IMR-90 (cell line): ENCODE results near the gene ABCB10. TPM values are rescaled to one million over a fixed set of nuclear protein-coding genes. Genes with fewer than 3 reads are reported as not detected.

Experiments
- ATAC-seq: fragments of 200-7000 bp; cut with Tn5 transposase; 2 replicates; pipeline ENCODE4 v1.9.1; 2020; ENCODE audit warnings: low read depth, mild to moderate bottlenecking, moderate library complexity
- BruUV-seq: library from RNA; stranded (reverse); fragments of 400-500 nt; replicated peaks from 2 replicates; lab custom pipeline; 2021; lab: Mats Ljungman, UMichigan
- CTCF ChIA-PET: fragments of 300-600 bp; formaldehyde crosslinking; extraction: SDS; loops from one replicate; lab custom pipeline; 2021; ENCODE audit warnings: antibody characterized with exemption; lab: Yijun Ruan, JAX
- POLR2A ChIA-PET: fragments of 300-600 bp; sonication (Branson Sonifier 250); formaldehyde crosslinking; loops from one replicate; lab custom pipeline; 2022; ENCODE audit warnings: antibody characterized with exemption; ENCODE audit not compliant: unreplicated experiment; lab: Charles Lee
- DNase-seq: peaks from one replicate; pipeline ENCODE4 v3.0.0; 2013
- H2AFZ ChIP-seq: replicated peaks from 2 replicates; pipeline ENCODE3; 2013; ENCODE audit warnings: low read length, mild to moderate bottlenecking; ENCODE audit not compliant: poor library complexity
- H2AK5ac ChIP-seq: 2 replicates; pipeline ENCODE4 v1.6.1; 2013; ENCODE audit warnings: low read depth, low read length, inconsistent platforms
- H2AK9ac ChIP-seq: replicated peaks from 2 replicates; pipeline ENCODE3; 2013; ENCODE audit warnings: mild to moderate bottlenecking, low read depth, low read length, moderate library complexity; ENCODE audit not compliant: poor library complexity
- H2BK120ac ChIP-seq: 2 replicates; pipeline ENCODE4 v1.6.1; 2013; ENCODE audit warnings: low read depth, low read length, inconsistent platforms
- H2BK15ac ChIP-seq: 3 replicates; pipeline ENCODE4 v1.6.1; 2013; ENCODE audit warnings: low read depth, low read length, inconsistent platforms
- H2BK20ac ChIP-seq: 2 replicates; pipeline ENCODE4 v1.6.1; 2013; ENCODE audit warnings: low read depth, mild to moderate bottlenecking, inconsistent platforms, low read length, moderate library complexity
- H2BK5ac ChIP-seq: 2 replicates; pipeline ENCODE4 v1.6.1; 2013; ENCODE audit warnings: mild to moderate bottlenecking, low read depth, low read length, inconsistent platforms; ENCODE audit not compliant: poor library complexity, severe bottlenecking
- H3K14ac ChIP-seq: replicated peaks from 2 replicates; pipeline ENCODE4 v1.6.1; 2013; ENCODE audit warnings: low read depth, low read length, inconsistent platforms
- H3K18ac ChIP-seq: 2 replicates; pipeline ENCODE4 v1.6.1; 2013; ENCODE audit warnings: low read depth, low read length, control low read depth
- H3K23ac ChIP-seq: 2 replicates; pipeline ENCODE4 v1.6.1; 2013; ENCODE audit warnings: low read depth, low read length, inconsistent platforms
- H3K27ac ChIP-seq: 2 replicates; pipeline ENCODE4 v1.5.1; 2013; ENCODE audit warnings: mild to moderate bottlenecking, control low read depth, low read length; ENCODE audit not compliant: insufficient read depth
- H3K27me3 ChIP-seq: 2 replicates; pipeline ENCODE4 v1.6.1; 2013; ENCODE audit warnings: low read length; ENCODE audit not compliant: control insufficient read depth, insufficient read depth
- H3K36me3 ChIP-seq: 2 replicates; pipeline ENCODE4 v1.6.1; 2013; ENCODE audit warnings: low read length, mixed read lengths; ENCODE audit not compliant: control insufficient read depth, insufficient read depth
- H3K4ac ChIP-seq: 2 replicates; pipeline ENCODE4 v1.6.1; 2013; ENCODE audit warnings: low read depth, low read length, inconsistent platforms
- H3K4me1 ChIP-seq: 2 replicates; pipeline ENCODE4 v1.6.1; 2013; ENCODE audit warnings: low read length, mixed read lengths; ENCODE audit not compliant: control insufficient read depth, insufficient read depth
- H3K4me2 ChIP-seq: 2 replicates; pipeline ENCODE4 v1.6.1; 2013; ENCODE audit warnings: low read depth, mild to moderate bottlenecking, control low read depth, low read length, moderate library complexity
- H3K4me3 ChIP-seq: 2 replicates; pipeline ENCODE4 v1.5.1; 2013; ENCODE audit warnings: low read depth, mild to moderate bottlenecking, control low read depth, low read length, moderate library complexity; ENCODE audit not compliant: insufficient read depth
- H3K56ac ChIP-seq: 2 replicates; pipeline ENCODE4 v1.6.1; 2013; ENCODE audit warnings: low read length, inconsistent platforms; ENCODE audit not compliant: insufficient read depth; ENCODE audit errors: extremely low read depth
- H3K79me1 ChIP-seq, 2 experiments: 2 replicates each; pipeline ENCODE4 v1.6.1; 2013; ENCODE audit warnings: low read length in 2 of 2, inconsistent platforms in 1 of 2, low read depth in 1 of 2
- H3K9ac ChIP-seq: 2 replicates; pipeline ENCODE4 v1.6.1; 2013; ENCODE audit warnings: low read depth, low read length, control low read depth
- H3K9me1 ChIP-seq: 2 replicates; pipeline ENCODE4 v1.6.1; 2013; ENCODE audit warnings: low read length, inconsistent platforms; ENCODE audit not compliant: insufficient read depth
- H3K9me3 ChIP-seq: 2 replicates; pipeline ENCODE4 v1.6.1; 2013; ENCODE audit warnings: low read length; ENCODE audit not compliant: control insufficient read depth, insufficient read depth
- H4K20me1 ChIP-seq: 2 replicates; pipeline ENCODE4 v1.6.1; 2013; ENCODE audit warnings: low read length, inconsistent platforms; ENCODE audit not compliant: insufficient read depth
- H4K5ac ChIP-seq: 2 replicates; pipeline ENCODE4 v1.6.1; 2013; ENCODE audit warnings: mild to moderate bottlenecking, low read depth, low read length, control low read depth
- H4K8ac ChIP-seq, 2 experiments: 2 replicates each; pipeline ENCODE4 v1.6.1; 2013; ENCODE audit warnings: low read depth in 2 of 2, low read length in 2 of 2, control low read depth in 1 of 2, inconsistent platforms in 1 of 2
- H4K91ac ChIP-seq: 2 replicates; pipeline ENCODE4 v1.6.1; 2013; ENCODE audit warnings: low read depth, low read length, inconsistent platforms; ENCODE audit not compliant: insufficient read depth
- CEBPB ChIP-seq: IDR thresholded peaks from 2 replicates; pipeline ENCODE4 v1.6.1; 2012; ENCODE audit warnings: low read depth, low read length, improper control_type of control experiment
- CHD1 ChIP-seq: IDR thresholded peaks from 2 replicates; pipeline ENCODE4 v1.6.1; 2012; ENCODE audit warnings: low read depth, low read length, improper control_type of control experiment
- MAFK ChIP-seq: IDR thresholded peaks from 2 replicates; pipeline ENCODE4 v1.6.1; 2012; ENCODE audit warnings: low read depth, low read length, improper control_type of control experiment
- MAZ ChIP-seq: IDR thresholded peaks from 2 replicates; pipeline ENCODE4 v1.6.1; 2012; ENCODE audit warnings: low read depth, mild to moderate bottlenecking, low read length, improper control_type of control experiment, moderate library complexity, borderline replicate concordance
- MXI1 ChIP-seq: IDR thresholded peaks from 2 replicates; pipeline ENCODE4 v1.6.1; 2012; ENCODE audit warnings: low read depth, mild to moderate bottlenecking, low read length, moderate library complexity, borderline replicate concordance
- NFE2L2 ChIP-seq: fragments of 150-350 bp; IDR thresholded peaks from 2 replicates; pipeline ENCODE4 v1.6.1; 2016; ENCODE audit warnings: low read depth, mild to moderate bottlenecking, low read length
- RAD21 ChIP-seq: IDR thresholded peaks from 2 replicates; pipeline ENCODE4 v1.6.1; 2012; ENCODE audit warnings: low read length, improper control_type of control experiment
- RFX5 ChIP-seq: IDR thresholded peaks from 2 replicates; pipeline ENCODE4 v1.8.0; 2012; ENCODE audit warnings: low read depth, mild to moderate bottlenecking, low read length, moderate library complexity
- WGBS, 2 experiments: methylation state at CpG; one replicate each; pipeline versions ENCODE4 v1.1.5 to v1.1.7; 2013; ENCODE audit warnings: missing lambda C conversion rate in 2 of 2; ENCODE audit not compliant: insufficient read length in 1 of 2; ENCODE audit errors: extremely low coverage in 2 of 2; 5-methylcytosine and 5-hydroxymethylcytosine counted together
- dilution Hi-C: fragments of 300-500 bp; cut with HindIII; formaldehyde crosslinking; loops from one replicate; pipeline ENCODE4 v1.14.3; 2018; ENCODE audit warnings: low sequenced_read_pairs; ENCODE audit not compliant: unreplicated experiment
- in situ Hi-C: fragments of 300-500 bp; cut with MboI; formaldehyde crosslinking; loops from 3 replicates; pipeline ENCODE4 v1.14.3; 2019; ENCODE audit warnings: low sequenced_read_pairs, inconsistent platforms, mixed read lengths
- intact Hi-C: fragments of 100-400 bp; cut with micrococcal nuclease; formaldehyde crosslinking; loops from 2 replicates; pipeline ENCODE4 v1.10.0; 2022
- polyA plus RNA-seq, 3 experiments: library from polyadenylated mRNA; depleted of rRNA; stranded (reverse); fragments of >200 nt; gene quantifications; 2 replicates each; pipeline ENCODE4 v1.2.3, GENCODE V29; 2012; ENCODE audit warnings: low replicate concordance in 1 of 3
- total RNA-seq: library from RNA; depleted of rRNA; stranded (reverse); fragments of >200 nt; gene quantifications from 2 replicates; pipeline ENCODE4 v1.2.3, GENCODE V29; 2012
- TF ChIP-seq, protein P1 (sequence below): conservative IDR thresholded peaks from 2 replicates; pipeline ENCODE4 v1.5.1; 2012; ENCODE audit warnings: mild to moderate bottlenecking, low read depth, low read length, improper control_type of control experiment

ABCB10 gene
- total and polyA plus RNA-seq, 2 of the 4 experiments (the other 2 are of a cell fraction), result 6.5 to 10.9 TPM

DNA sequence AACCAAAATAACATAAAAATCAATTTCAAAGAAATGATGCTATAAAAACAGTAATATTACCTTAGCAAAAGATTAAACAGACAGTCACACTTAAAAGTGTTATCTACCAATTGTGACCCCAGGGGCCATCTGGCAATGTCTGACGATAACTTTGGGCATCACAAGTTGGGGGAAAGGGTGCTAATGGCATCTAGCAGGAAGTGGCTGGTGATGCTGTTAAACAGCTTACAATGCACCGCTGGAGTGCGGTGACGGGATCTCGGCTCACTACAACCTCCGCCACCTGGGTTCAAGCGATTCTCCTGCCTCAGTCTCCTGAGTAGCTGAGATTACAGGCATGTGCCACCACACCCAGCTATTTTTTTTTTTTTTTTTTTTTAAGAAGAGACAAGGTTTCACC lies 78.0 kb downstream of the ABCB10 start:
- Histone ChIP-seq H4K20me1 (no peaks in the 10 kb centered on the region; the same call in 1 of the 2 replicates), H2BK20ac (no peak overlapping the region), H2AK5ac (no peak overlapping the region), H2AK9ac (no peak overlapping the region), H3K9me3 (no peaks in the 10 kb centered on the region), H3K23ac (no peak overlapping the region), H4K91ac (no peak overlapping the region), H3K4ac (no peak overlapping the region), H3K4me2 (no peak overlapping the region), H2BK15ac (no peak overlapping the region), H3K9ac (no peak overlapping the region), H3K4me3 (no peak overlapping the region), H3K27me3 (no peaks in the 10 kb centered on the region), H2BK120ac (no peak overlapping the region), H3K56ac (no peak overlapping the region), H3K4me1 (no peaks in the 10 kb centered on the region), H3K79me1 (peaks cover 12 to 15% of the 10 kb centered on the region in 2 experiments; a peak in 3 of 4 replicates), H3K9me1 (no peaks in the 10 kb centered on the region), H4K5ac (no peak overlapping the region), H3K27ac (no peak overlapping the region), H2AFZ (no peak overlapping the region), H3K14ac (no peak overlapping the region), H3K18ac (no peak overlapping the region), H2BK5ac (no peak overlapping the region), H4K8ac (no peak overlapping the region), H3K36me3 (peaks cover 27% of the 10 kb centered on the region)
- intact Hi-C loops (no loop called here), in situ Hi-C loops (loop anchor here (5.0 kb wide), 1 partner anchor 223 kb away; no protein-coding TSS in a partner anchor), dilution Hi-C loops (loop anchor here (25.0 kb wide), 1 partner anchor 218 kb away; the partner anchor contains the start of gene RAB4A)
- ATAC-seq, result no peak
- POLR2A ChIA-PET, result no interaction called here
- BruUV-seq, result no TSS peak
- no peak for DNase-seq
- CTCF ChIA-PET, result no interaction called here
- TF ChIP-seq RFX5, result no peak
- no peak for TF ChIP-seq CHD1
- no peak for TF ChIP-seq MAFK
- TF ChIP-seq RAD21, result no peak
- TF ChIP-seq MAZ, result no peak
- TF ChIP-seq, protein P1, sequence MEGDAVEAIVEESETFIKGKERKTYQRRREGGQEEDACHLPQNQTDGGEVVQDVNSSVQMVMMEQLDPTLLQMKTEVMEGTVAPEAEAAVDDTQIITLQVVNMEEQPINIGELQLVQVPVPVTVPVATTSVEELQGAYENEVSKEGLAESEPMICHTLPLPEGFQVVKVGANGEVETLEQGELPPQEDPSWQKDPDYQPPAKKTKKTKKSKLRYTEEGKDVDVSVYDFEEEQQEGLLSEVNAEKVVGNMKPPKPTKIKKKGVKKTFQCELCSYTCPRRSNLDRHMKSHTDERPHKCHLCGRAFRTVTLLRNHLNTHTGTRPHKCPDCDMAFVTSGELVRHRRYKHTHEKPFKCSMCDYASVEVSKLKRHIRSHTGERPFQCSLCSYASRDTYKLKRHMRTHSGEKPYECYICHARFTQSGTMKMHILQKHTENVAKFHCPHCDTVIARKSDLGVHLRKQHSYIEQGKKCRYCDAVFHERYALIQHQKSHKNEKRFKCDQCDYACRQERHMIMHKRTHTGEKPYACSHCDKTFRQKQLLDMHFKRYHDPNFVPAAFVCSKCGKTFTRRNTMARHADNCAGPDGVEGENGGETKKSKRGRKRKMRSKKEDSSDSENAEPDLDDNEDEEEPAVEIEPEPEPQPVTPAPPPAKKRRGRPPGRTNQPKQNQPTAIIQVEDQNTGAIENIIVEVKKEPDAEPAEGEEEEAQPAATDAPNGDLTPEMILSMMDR, result no peak
- TF ChIP-seq CEBPB, result no peak
- TF ChIP-seq NFE2L2, result no peak
- TF ChIP-seq MXI1, result no peak
- no CpG with 5 or more reads among the region's 7 CpGs for WGBS, 2 experiments
